Kidney capillary endothelial cell (primary cell): ENCODE data around the gene KRT78.

Source experiments
- DNase-seq: peaks from one replicate; pipeline ENCODE4 v3.0.0-alpha.2; 2018; ENCODE audit warnings: low spot score

Gene KRT78

GRCh38 chr12:52812073-52812400 is 36.8 kb downstream of the KRT78 start:
- DNase-seq = no peak

GRCh38 chr12:52811191-52812072 is 37.4 kb downstream of the KRT78 start:
- no peak for DNase-seq

- no peak for DNase-seq
Measured at GRCh38 chr12:52810554-52810953, 38.2 kb downstream of the KRT78 start.

- no peak for DNase-seq
Measured at GRCh38 chr12:52809166-52809565, 39.6 kb downstream of the KRT78 start.

- DNase-seq = no peak
Measured at GRCh38 chr12:52808573-52809160, 40.1 kb downstream of the KRT78 start.

- DNase-seq = no peak
Measured at GRCh38 chr12:52807544-52808470, 41.0 kb downstream of the KRT78 start.

- no peak for DNase-seq
Measured at GRCh38 chr12:52806821-52807543, 41.8 kb downstream of the KRT78 start.

- no peak for DNase-seq
Measured at GRCh38 chr12:52806169-52806811, 42.5 kb downstream of the KRT78 start.

GRCh38 chr12:52805739-52806138 is 43.1 kb downstream of the KRT78 start:
- no peak for DNase-seq

GRCh38 chr12:52805000-52805399 is 43.8 kb downstream of the KRT78 start:
- DNase-seq = no peak

- DNase-seq = no peak
Measured at GRCh38 chr12:52802442-52802841, 46.4 kb downstream of the KRT78 start.

- no peak for DNase-seq
Measured at GRCh38 chr12:52801773-52802172, 47.0 kb downstream of the KRT78 start.

GRCh38 chr12:52800259-52800917 is 48.4 kb downstream of the KRT78 start:
- no peak for DNase-seq

- no peak for DNase-seq
Measured at GRCh38 chr12:52799505-52800211, 49.1 kb downstream of the KRT78 start.

- DNase-seq = no peak
Measured at GRCh38 chr12:52798671-52799504, 49.9 kb downstream of the KRT78 start.

- no peak for DNase-seq
Measured at GRCh38 chr12:52798003-52798670, 50.7 kb downstream of the KRT78 start.

GRCh38 chr12:52797529-52797894 is 51.3 kb downstream of the KRT78 start:
- no peak for DNase-seq

GRCh38 chr12:52796839-52797528 is 51.8 kb downstream of the KRT78 start:
- no peak for DNase-seq
